A549 (cell line): Measurements from ENCODE around the gene EPB41L5. TPM values are rescaled to one million over a fixed set of nuclear protein-coding genes. Genes with fewer than 3 reads are reported as not detected.

Experiments used
- ATAC-seq, 2 experiments: fragments of 200-7000 bp in 1 of 2; fragments of >200 bp in 1 of 2; cut with Nextera tagmentation in 1 of 2; cut with Tn5 transposase in 1 of 2; 3 replicates each; pipeline versions ENCODE4 v1.8.0 to v1.9.1; 2018 to 2020; ENCODE audit warnings: mild to moderate bottlenecking in 1 of 2, moderate library complexity in 1 of 2
- CTCF ChIA-PET: fragments of 300-600 bp; sonication (Branson Sonifier 250); formaldehyde crosslinking; extraction: SDS; loops from one replicate; lab custom pipeline; 2021; ENCODE audit warnings: antibody characterized with exemption, inconsistent platforms; lab: Yijun Ruan, JAX
- POLR2A ChIA-PET: fragments of 350-600 bp; formaldehyde crosslinking; extraction: SDS; loops from one replicate; lab custom pipeline; 2021; ENCODE audit warnings: antibody characterized with exemption, inconsistent platforms; lab: Yijun Ruan, JAX
- DNase-seq, 2 experiments: peaks; one replicate each; pipeline versions ENCODE4 v3.0.0 to v3.0.0-alpha.2; 2011 to 2016; ENCODE audit warnings: low read depth in 1 of 2, low spot score in 1 of 2
- FAIRE-seq: peaks from 2 replicates; lab custom pipeline; 2011; peaks lifted over from hg19 to GRCh38; lab: Jason Lieb, UNC
- H3K27ac ChIP-seq, 2 experiments: fragments of >200 bp; sonication (Bioruptor Twin); formaldehyde crosslinking; 3 replicates each; pipeline ENCODE4 v1.5.1; 2016 to 2017
- H3K4me1 ChIP-seq: fragments of >200 bp; sonication (Bioruptor Twin); formaldehyde crosslinking; 3 replicates; pipeline ENCODE4 v1.6.1; 2016
- H3K4me2 ChIP-seq: fragments of >200 bp; sonication (Bioruptor Twin); formaldehyde crosslinking; 3 replicates; pipeline ENCODE4 v1.6.1; 2016
- H3K4me3 ChIP-seq: fragments of >200 bp; sonication (Bioruptor Twin); formaldehyde crosslinking; 3 replicates; pipeline ENCODE4 v1.5.1; 2016
- H3K9me3 ChIP-seq: fragments of >200 bp; sonication (Bioruptor Twin); formaldehyde crosslinking; 3 replicates; pipeline ENCODE4 v1.6.1; 2016
- BHLHE40 ChIP-seq: IDR thresholded peaks from 2 replicates; pipeline ENCODE4 v1.6.1; 2012; ENCODE audit warnings: low read depth, low read length, inconsistent platforms
- CEBPB ChIP-seq, 2 experiments: fragments of >200 bp in 1 of 2; sonication (Bioruptor Twin) in 1 of 2; formaldehyde crosslinking in 1 of 2; IDR thresholded peaks; 2 replicates each; pipeline ENCODE4 v1.6.1; 2012 to 2016
- CHD2 ChIP-seq: fragments of 150-350 bp; IDR thresholded peaks from 2 replicates; pipeline ENCODE4 v1.6.1; 2014; ENCODE audit warnings: low read length; ENCODE audit not compliant: partially characterized antibody
- CHD4 ChIP-seq: fragments of 200-600 bp; sonication (generic); IDR thresholded peaks from 2 replicates; pipeline ENCODE4 v1.6.1; 2016; ENCODE audit warnings: antibody characterized with exemption, mild to moderate bottlenecking, borderline replicate concordance
- ESRRA ChIP-seq: fragments of 150-350 bp; IDR thresholded peaks from 2 replicates; pipeline ENCODE4 v1.6.1; 2014; ENCODE audit warnings: mild to moderate bottlenecking, low read length, borderline replicate concordance
- FOSL2 ChIP-seq, 2 experiments: fragments of 450-650 bp in 1 of 2; fragments of >200 bp in 1 of 2; sonication (Bioruptor Twin) in 1 of 2; formaldehyde crosslinking; IDR thresholded peaks; 2 replicates each; pipeline versions ENCODE4 v1.5.0 to v1.6.1; 2016 to 2020; ENCODE audit warnings: mild to moderate bottlenecking in 1 of 2, moderate library complexity in 1 of 2
- FOXS1 ChIP-seq: fragments of 250-450 bp; sonication (Bioruptor Pico); IDR thresholded peaks from 2 replicates; pipeline ENCODE4 v1.5.0; 2020; ENCODE audit warnings: mild to moderate bottlenecking, moderate library complexity
- GATA3 ChIP-seq: IDR thresholded peaks from 2 replicates; pipeline ENCODE4 v1.6.1; 2012; ENCODE audit warnings: borderline replicate concordance
- HEYL ChIP-seq: fragments of 250-450 bp; sonication (Bioruptor Pico); IDR thresholded peaks from 2 replicates; pipeline ENCODE4 v1.8.0; 2021; ENCODE audit warnings: mild to moderate bottlenecking, moderate library complexity
- HOXA7 ChIP-seq: fragments of 250-450 bp; sonication (Bioruptor Pico); IDR thresholded peaks from 2 replicates; pipeline ENCODE4 v1.5.0; 2020; ENCODE audit warnings: mild to moderate bottlenecking, moderate library complexity
- JUNB ChIP-seq: fragments of >200 bp; sonication (Bioruptor Twin); formaldehyde crosslinking; IDR thresholded peaks from 2 replicates; pipeline ENCODE4 v1.6.1; 2016
- MAFK ChIP-seq: fragments of 450-650 bp; IDR thresholded peaks from 2 replicates; pipeline ENCODE4 v1.6.1; 2014; ENCODE audit not compliant: partially characterized antibody
- MAZ ChIP-seq: fragments of 150-350 bp; IDR thresholded peaks from 2 replicates; pipeline ENCODE4 v1.6.1; 2014; ENCODE audit warnings: antibody characterized with exemption, low read depth, low read length, borderline replicate concordance
- NR3C1 ChIP-seq: fragments of >200 bp; sonication (Bioruptor Twin); formaldehyde crosslinking; IDR thresholded peaks from 3 replicates; pipeline ENCODE4 v1.6.1; 2017
- RAD21 ChIP-seq, 2 experiments: fragments of >200 bp in 1 of 2; sonication (Bioruptor Twin) in 1 of 2; formaldehyde crosslinking in 1 of 2; IDR thresholded peaks in 1 of 2; conservative IDR thresholded peaks in 1 of 2; 2 replicates in 1 of 2; 3 replicates in 1 of 2; pipeline ENCODE4 v1.6.1; 2012 to 2018; ENCODE audit warnings: inconsistent platforms in 1 of 2
- RCOR1 ChIP-seq: fragments of 150-350 bp; IDR thresholded peaks from 2 replicates; pipeline ENCODE4 v1.6.1; 2014; ENCODE audit warnings: antibody characterized with exemption, low read length, low read depth
- RFX5 ChIP-seq: fragments of 450-650 bp; IDR thresholded peaks from 2 replicates; pipeline ENCODE4 v1.7.1; 2014; ENCODE audit warnings: antibody characterized with exemption, mild to moderate bottlenecking, moderate library complexity
- RNF2 ChIP-seq: fragments of 200-600 bp; sonication (generic); IDR thresholded peaks from 2 replicates; pipeline ENCODE4 v1.6.1; 2016; ENCODE audit warnings: low read depth, mild to moderate bottlenecking, antibody characterized with exemption, moderate library complexity, borderline replicate concordance
- SMC3 ChIP-seq: fragments of >200 bp; sonication (Bioruptor Twin); formaldehyde crosslinking; IDR thresholded peaks from 3 replicates; pipeline ENCODE4 v1.6.1; 2018; ENCODE audit warnings: inconsistent platforms
- ZC3H11A ChIP-seq: fragments of 450-650 bp; IDR thresholded peaks from 2 replicates; pipeline ENCODE4 v1.6.1; 2014; ENCODE audit warnings: antibody characterized with exemption, mild to moderate bottlenecking
- ZFP36 ChIP-seq: fragments of 450-650 bp; IDR thresholded peaks from 2 replicates; pipeline ENCODE4 v1.6.1; 2014; ENCODE audit warnings: borderline replicate concordance; ENCODE audit not compliant: partially characterized antibody
- WGBS: methylation state at CpG from one replicate; pipeline ENCODE4 v1.1.6; 2017; ENCODE audit errors: missing lambda C conversion rate; 5-methylcytosine and 5-hydroxymethylcytosine counted together
- polyA plus RNA-seq, 4 experiments: library from polyadenylated mRNA; depleted of rRNA in 3 of 4; stranded (reverse); fragments of >200 nt; fragmentation: RNase III in 1 of 4; extraction: RNeasy Plus Mini Kit Qiagen cat#74134 plus additional on column Dnase treatment in 1 of 4; gene quantifications; 2 replicates in 3 of 4; 3 replicates in 1 of 4; pipeline ENCODE4 v1.2.3, GENCODE V29; 2011 to 2017
- TF ChIP-seq, protein P1 (sequence below): fragments of >200 bp; sonication (Bioruptor Twin); formaldehyde crosslinking; IDR thresholded peaks from 2 replicates; pipeline ENCODE4 v1.6.1; 2016
- TF ChIP-seq, protein P2 (sequence below): fragments of 450-650 bp; IDR thresholded peaks from 2 replicates; pipeline ENCODE4 v1.6.1; 2014; ENCODE audit warnings: antibody characterized with exemption
- TF ChIP-seq, protein P3 (sequence below): fragments of 150-350 bp; IDR thresholded peaks from 2 replicates; pipeline ENCODE4 v1.6.1; 2014; ENCODE audit warnings: low read depth, mild to moderate bottlenecking, low read length

The EPB41L5 gene
- polyA plus RNA-seq, 2 of the 4 experiments (the other 2 are of a cell fraction) = 5.8 to 33.0 TPM

DNA sequence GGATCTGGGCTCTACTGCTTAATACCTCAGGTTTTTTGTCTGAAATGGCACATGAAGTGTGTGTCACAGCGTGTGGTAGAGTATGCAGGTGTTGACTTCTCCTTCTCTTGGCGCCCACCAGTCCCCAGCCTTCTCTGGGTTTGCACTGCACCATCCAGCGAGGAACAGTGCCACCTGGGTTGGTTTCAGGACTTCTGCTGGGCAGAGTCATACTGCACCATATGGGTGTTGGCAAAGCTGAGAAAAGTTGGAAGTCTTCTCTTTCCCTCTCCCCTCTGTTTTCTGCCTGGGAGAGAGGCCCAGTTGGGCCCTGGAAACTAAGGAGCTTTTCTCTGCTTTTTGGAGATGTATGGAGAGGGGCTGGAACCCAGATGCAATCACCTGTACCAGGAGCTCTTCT, 166.5 kb downstream of the EPB41L5 start:
- 89% methylated on average over 3 of the region's 3 CpGs for WGBS
- FAIRE-seq (no peak), DNase-seq (no peak)
- Histone ChIP-seq H3K4me2 (no peak overlapping the region), H3K4me1 (no peaks in the 10 kb centered on the region), H3K4me3 (no peak overlapping the region), H3K9me3 (no peaks in the 10 kb centered on the region)
- ChIA-PET POLR2A (no interaction called here), CTCF (no interaction called here)
- no peak for TF ChIP-seq RFX5
- TF ChIP-seq MAZ = no peak
- TF ChIP-seq RCOR1 = no peak
- TF ChIP-seq, protein P1, sequence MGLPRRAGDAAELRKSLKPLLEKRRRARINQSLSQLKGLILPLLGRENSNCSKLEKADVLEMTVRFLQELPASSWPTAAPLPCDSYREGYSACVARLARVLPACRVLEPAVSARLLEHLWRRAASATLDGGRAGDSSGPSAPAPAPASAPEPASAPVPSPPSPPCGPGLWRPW = no peak
- TF ChIP-seq, all 56 proteins: peak for 0
- no peak for ATAC-seq
- H3K27ac ChIP-seq = no peak overlapping the region

DNA sequence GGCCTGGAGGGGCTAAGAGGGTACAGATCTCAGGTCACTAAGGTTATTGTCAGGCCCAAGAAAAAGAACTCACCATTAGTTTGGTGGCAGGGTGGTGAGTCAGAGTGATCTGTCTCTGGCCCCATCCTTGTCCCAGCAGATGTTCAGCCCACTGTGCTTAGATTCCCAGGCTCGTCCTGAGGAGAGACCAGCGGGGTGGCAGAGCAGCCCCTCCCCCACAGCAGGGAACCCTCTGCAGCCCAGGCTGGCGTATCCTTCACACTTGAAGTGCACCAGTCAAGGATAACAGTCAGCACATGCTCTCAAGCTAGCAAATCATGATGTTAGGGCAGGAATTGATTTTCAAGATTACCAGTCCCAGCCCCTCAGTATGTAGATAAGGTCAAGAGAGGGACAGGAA, 167.2 kb downstream of the EPB41L5 start:
- Histone ChIP-seq H3K4me3 (no peak overlapping the region), H3K27ac (no peak overlapping the region), H3K4me1 (no peaks in the 10 kb centered on the region), H3K9me3 (no peaks in the 10 kb centered on the region), H3K4me2 (no peak overlapping the region)
- no peak for DNase-seq
- CTCF ChIA-PET = no interaction called here
- TF ChIP-seq FOXS1 (CRISPR knock-in tag) (no peak), BHLHE40 (no peak), HEYL (no peak), ZFP36 (no peak), RAD21 (conservative IDR thresholded peaks at IDR 0.05 in 1 of 2, IDR thresholded peaks at IDR 0.05 in 1 of 2) (no peak), SMC3 (no peak), HOXA7 (CRISPR knock-in tag) (no peak), CHD2 (no peak), ZC3H11A (no peak), CHD4 (no peak), GATA3 (no peak), CEBPB (IDR thresholded peaks at IDR 0.05) (no peak), NR3C1 (no peak), MAFK (no peak), ESRRA (no peak), RNF2 (no peak), JUNB (no peak)
- TF ChIP-seq, protein P2, sequence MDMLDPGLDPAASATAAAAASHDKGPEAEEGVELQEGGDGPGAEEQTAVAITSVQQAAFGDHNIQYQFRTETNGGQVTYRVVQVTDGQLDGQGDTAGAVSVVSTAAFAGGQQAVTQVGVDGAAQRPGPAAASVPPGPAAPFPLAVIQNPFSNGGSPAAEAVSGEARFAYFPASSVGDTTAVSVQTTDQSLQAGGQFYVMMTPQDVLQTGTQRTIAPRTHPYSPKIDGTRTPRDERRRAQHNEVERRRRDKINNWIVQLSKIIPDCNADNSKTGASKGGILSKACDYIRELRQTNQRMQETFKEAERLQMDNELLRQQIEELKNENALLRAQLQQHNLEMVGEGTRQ = no peak
- TF ChIP-seq, protein P3, sequence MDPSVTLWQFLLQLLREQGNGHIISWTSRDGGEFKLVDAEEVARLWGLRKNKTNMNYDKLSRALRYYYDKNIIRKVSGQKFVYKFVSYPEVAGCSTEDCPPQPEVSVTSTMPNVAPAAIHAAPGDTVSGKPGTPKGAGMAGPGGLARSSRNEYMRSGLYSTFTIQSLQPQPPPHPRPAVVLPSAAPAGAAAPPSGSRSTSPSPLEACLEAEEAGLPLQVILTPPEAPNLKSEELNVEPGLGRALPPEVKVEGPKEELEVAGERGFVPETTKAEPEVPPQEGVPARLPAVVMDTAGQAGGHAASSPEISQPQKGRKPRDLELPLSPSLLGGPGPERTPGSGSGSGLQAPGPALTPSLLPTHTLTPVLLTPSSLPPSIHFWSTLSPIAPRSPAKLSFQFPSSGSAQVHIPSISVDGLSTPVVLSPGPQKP = no peak
- TF ChIP-seq, protein P1 = no peak
- FAIRE-seq = no peak
- WGBS = 97% methylated on average over 3 of the region's 3 CpGs
- ATAC-seq = no peak
- POLR2A ChIA-PET = no interaction called here

DNA sequence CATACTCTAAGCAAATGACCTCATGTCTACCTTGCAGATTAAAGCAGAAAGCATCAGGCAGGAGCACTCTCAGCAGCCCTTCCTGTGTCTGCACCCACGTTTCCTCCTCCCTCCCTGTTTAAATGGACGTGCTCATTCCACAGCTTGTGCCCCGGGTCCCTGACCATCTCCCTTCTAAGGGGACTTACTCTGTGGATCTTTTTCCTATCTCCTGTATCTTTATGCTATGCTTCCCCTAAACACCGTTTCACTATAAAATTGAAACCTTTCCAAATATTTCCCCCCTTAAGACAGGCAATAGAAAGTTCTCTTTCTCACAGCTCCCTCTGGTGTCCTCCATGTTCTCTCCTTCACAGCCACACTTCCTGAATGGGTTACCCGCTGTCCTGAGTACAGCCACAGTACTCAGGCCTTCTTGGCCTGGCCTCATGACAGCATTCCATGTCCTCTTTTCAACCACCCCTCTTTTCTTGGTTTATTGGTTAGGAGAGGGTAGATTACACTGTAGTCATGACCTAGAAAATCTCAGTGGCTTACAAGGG, 169.2 kb downstream of the EPB41L5 start:
- H3K4me1 ChIP-seq = no peaks in the 10 kb centered on the region
- H3K9me3 ChIP-seq = no peaks in the 10 kb centered on the region
- WGBS = 67% methylated on average over 5 of the region's 5 CpGs
- TF ChIP-seq FOSL2 (IDR thresholded peaks at IDR 0.05) (no peak), FOSL2 (CRISPR knock-in tag; IDR thresholded peaks at IDR 0.05) (no peak)
- TF ChIP-seq, all 56 proteins: peak for 0
- ATAC-seq (0 out of 6 replicates have a peak, but pooled peaks of 1 of the 2 experiments have one; percentile 26), DNase-seq (no peak), FAIRE-seq (no peak)
- ChIA-PET CTCF (interaction anchor here (1.1 kb wide), 1 partner anchor 73 kb away, joined by 3 read pairs; no protein-coding TSS in a partner anchor), POLR2A (no interaction called here)
- Histone ChIP-seq H3K27ac (no peak overlapping the region), H3K4me3 (no peak overlapping the region), H3K4me2 (no peak overlapping the region)
